KMS-11 (cell line): ENCODE measurements around the gene GABBR2.

Source experiments
- H2AFZ ChIP-seq: fragments of 200-600 bp; sonication (generic); 2 replicates; pipeline ENCODE4 v1.6.1; 2016; ENCODE audit warnings: antibody characterized with exemption, mixed run types, low read depth
- H3K27ac ChIP-seq: fragments of 200-600 bp; sonication (generic); 2 replicates; pipeline ENCODE4 v1.6.1; 2016; ENCODE audit warnings: mild to moderate bottlenecking, mixed run types
- H3K27me3 ChIP-seq: fragments of 200-600 bp; sonication (generic); 2 replicates; pipeline ENCODE4 v1.6.1; 2017; ENCODE audit warnings: mild to moderate bottlenecking, low read depth, mixed run types, moderate library complexity; ENCODE audit not compliant: insufficient read depth
- H3K36me3 ChIP-seq: fragments of 200-600 bp; sonication (generic); 2 replicates; pipeline ENCODE4 v1.6.1; 2017; ENCODE audit warnings: mild to moderate bottlenecking, mixed run types; ENCODE audit not compliant: insufficient read depth
- H3K4me1 ChIP-seq: fragments of 200-600 bp; sonication (generic); 2 replicates; pipeline ENCODE4 v1.6.1; 2016; ENCODE audit warnings: mild to moderate bottlenecking, low read depth, mixed run types; ENCODE audit not compliant: poor library complexity, severe bottlenecking
- H3K4me2 ChIP-seq: fragments of 200-600 bp; sonication (generic); 2 replicates; pipeline ENCODE4 v1.7.0; 2016; ENCODE audit warnings: mild to moderate bottlenecking, mixed run types
- H3K4me3 ChIP-seq: fragments of 200-600 bp; sonication (generic); IDR thresholded peaks from 2 replicates; pipeline ENCODE4 v1.6.1; 2017; ENCODE audit warnings: low read depth, low read length, mixed read lengths; ENCODE audit not compliant: insufficient read depth
- H3K79me2 ChIP-seq: fragments of 200-600 bp; sonication (generic); 2 replicates; pipeline ENCODE4 v1.6.1; 2016; ENCODE audit warnings: low read depth, mixed run types; ENCODE audit not compliant: insufficient read depth
- H3K9ac ChIP-seq: fragments of 200-600 bp; sonication (generic); 2 replicates; pipeline ENCODE4 v1.6.1; 2016; ENCODE audit warnings: mild to moderate bottlenecking, mixed run types
- H4K20me1 ChIP-seq: fragments of 200-600 bp; sonication (generic); 2 replicates; pipeline ENCODE4 v1.6.1; 2016; ENCODE audit warnings: mild to moderate bottlenecking, mixed run types; ENCODE audit not compliant: insufficient read depth
- CTCF ChIP-seq: fragments of 200-600 bp; sonication (generic); conservative IDR thresholded peaks from 2 replicates; pipeline ENCODE4 v1.6.1; 2017; ENCODE audit warnings: low read depth, mild to moderate bottlenecking, antibody characterized with exemption, low read length, moderate library complexity, mixed read lengths

The GABBR2 gene

DNA sequence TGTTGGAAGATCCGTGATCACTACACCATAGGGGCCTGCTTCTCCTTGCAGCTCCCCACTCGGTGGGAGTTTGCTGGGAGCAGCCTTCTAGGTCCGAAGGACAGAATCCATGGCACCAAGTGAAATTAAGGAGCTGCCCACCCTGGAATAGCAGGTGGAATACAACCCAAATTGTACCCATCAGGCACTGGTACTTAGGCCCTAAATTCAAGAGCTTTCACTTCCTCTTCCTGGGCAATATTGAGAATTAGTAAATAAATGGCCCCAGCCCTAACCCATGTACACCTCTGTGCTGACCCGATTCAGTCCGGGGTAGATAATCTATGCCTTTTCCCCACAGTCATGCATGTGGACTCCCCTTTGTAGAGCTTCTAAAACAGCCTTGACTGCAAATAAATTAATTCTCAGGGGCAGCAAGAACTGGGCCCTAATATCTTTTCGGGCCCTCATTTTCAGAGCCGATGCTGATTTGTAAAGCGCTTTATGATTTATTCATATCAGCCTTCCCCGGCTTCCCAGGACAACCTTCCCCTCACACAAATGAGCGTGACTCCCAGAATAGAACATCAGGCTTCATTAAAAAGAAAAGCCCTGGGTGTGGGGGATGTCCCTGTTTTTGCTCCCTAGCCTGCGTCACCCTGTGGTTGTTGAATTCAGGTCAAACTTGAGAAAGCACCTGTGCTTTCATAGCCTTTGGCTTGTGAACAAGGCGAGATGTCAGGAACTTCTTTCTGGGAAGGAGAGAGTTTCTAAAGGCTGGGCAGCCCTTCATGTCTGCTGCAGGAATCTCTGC lies 327.2 kb downstream of the GABBR2 start:
- Histone ChIP-seq H2AFZ (no peak overlapping the region), H3K36me3 (no peaks in the 10 kb centered on the region), H3K79me2 (no peaks in the 10 kb centered on the region), H3K4me2 (no peak overlapping the region), H3K27ac (no peak overlapping the region), H3K4me1 (no peaks in the 10 kb centered on the region), H3K9ac (no peak overlapping the region), H3K4me3 (no peak overlapping the region), H3K27me3 (no peaks in the 10 kb centered on the region), H4K20me1 (no peaks in the 10 kb centered on the region)
- TF ChIP-seq CTCF: no peak

GRCh38 chr9:98380065-98380681 lies 328.6 kb downstream of the GABBR2 start:
- no peak overlapping the region for H3K4me2 ChIP-seq
- no peaks in the 10 kb centered on the region for H4K20me1 ChIP-seq
- no peak overlapping the region for H3K9ac ChIP-seq
- H3K4me3 ChIP-seq: no peak overlapping the region
- no peaks in the 10 kb centered on the region for H3K4me1 ChIP-seq
- H3K79me2 ChIP-seq: no peaks in the 10 kb centered on the region
- H3K36me3 ChIP-seq: no peaks in the 10 kb centered on the region
- H2AFZ ChIP-seq: no peak overlapping the region
- H3K27ac ChIP-seq: no peak overlapping the region
- H3K27me3 ChIP-seq: no peaks in the 10 kb centered on the region
- no peak for TF ChIP-seq CTCF

GRCh38 chr9:98379572-98379971 lies 329.2 kb downstream of the GABBR2 start:
- Histone ChIP-seq H3K4me1 (no peaks in the 10 kb centered on the region), H3K4me2 (no peak overlapping the region), H3K27me3 (no peaks in the 10 kb centered on the region), H4K20me1 (no peaks in the 10 kb centered on the region), H3K4me3 (no peak overlapping the region), H3K9ac (no peak overlapping the region), H2AFZ (no peak overlapping the region), H3K79me2 (no peaks in the 10 kb centered on the region), H3K36me3 (no peaks in the 10 kb centered on the region), H3K27ac (no peak overlapping the region)
- no peak for TF ChIP-seq CTCF

DNA sequence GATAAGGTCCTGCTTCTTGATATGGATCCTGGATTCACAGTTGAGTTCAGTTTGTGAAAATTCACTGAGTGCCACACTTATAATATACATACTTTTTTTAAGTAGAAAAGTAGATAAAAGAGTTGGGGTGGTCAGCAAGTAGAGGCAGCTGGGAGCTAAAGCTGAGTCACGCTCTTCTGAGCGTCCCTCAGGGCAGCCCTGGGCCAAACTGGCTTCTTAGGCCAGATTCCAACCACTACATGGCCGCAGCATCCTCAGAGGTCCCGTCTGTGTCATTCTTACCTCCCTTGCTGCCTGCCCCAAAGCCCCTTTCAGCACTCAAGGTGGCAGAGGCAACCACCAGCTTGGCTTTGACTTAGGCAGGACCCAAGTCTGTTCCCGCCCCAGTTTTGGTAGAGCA lies 329.9 kb downstream of the GABBR2 start:
- no peak for TF ChIP-seq CTCF
- H3K79me2 ChIP-seq: no peaks in the 10 kb centered on the region
- no peak overlapping the region for H2AFZ ChIP-seq
- no peak overlapping the region for H3K4me2 ChIP-seq
- no peak overlapping the region for H3K4me3 ChIP-seq
- H3K27ac ChIP-seq: no peak overlapping the region
- H4K20me1 ChIP-seq: no peaks in the 10 kb centered on the region
- no peaks in the 10 kb centered on the region for H3K36me3 ChIP-seq
- H3K27me3 ChIP-seq: no peaks in the 10 kb centered on the region
- H3K4me1 ChIP-seq: no peaks in the 10 kb centered on the region
- no peak overlapping the region for H3K9ac ChIP-seq
